ENCODE data around the gene ZNF740. TPM values are rescaled to one million over a fixed set of nuclear protein-coding genes. Genes with fewer than 3 reads are reported as not detected.
A peak's percentile ranks its signal among the peaks of the same experiment; 100 is the strongest.

The ZNF740 gene
- total RNA-seq, 1 experiment from 2014 or later = 41.2 TPM

DNA sequence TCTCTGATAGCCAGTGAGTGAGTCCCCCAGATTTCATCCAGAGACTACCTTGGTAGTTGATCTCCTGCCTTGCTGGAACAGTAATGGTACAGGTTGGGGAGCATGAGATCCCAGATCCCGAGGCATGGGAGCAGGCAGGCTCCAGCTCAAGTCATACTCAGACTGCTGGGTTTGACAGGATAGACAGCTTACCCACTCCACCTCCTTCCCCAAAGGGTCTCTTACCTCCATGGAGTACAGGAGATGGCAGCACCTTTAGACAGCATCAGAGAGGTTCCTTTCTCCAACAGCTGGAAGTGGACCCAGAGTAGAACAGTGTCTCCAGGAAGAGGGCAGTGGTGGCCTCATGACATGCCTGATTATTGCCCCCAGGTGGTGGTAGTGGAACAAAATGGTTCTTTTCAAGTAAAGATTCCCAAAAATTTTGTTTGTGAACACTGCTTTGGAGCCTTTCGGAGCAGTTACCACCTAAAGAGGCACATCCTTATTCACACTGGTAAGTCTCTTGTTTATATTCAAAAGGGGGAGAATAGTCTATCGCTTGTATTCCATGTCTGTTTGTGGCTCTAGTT lies 5.1 kb downstream of the ZNF740 start:
- H2AK5ac ChIP-seq (ENCODE audit: insufficient read length, low read length) = no peak overlapping the region
- no peak overlapping the region for H3K4ac ChIP-seq (ENCODE audit: low read depth, low read length)
- no peak overlapping the region for H2AFZ ChIP-seq (ENCODE audit: low read length)
- H4K20me1 ChIP-seq (ENCODE audit: control insufficient read depth, insufficient read depth, insufficient read length) = peaks cover 2% of the 10 kb centered on the region
- H3K4me1 Mint-ChIP-seq = peaks cover 19 to 24% of the 10 kb centered on the region in 2 experiments
- H3K14ac ChIP-seq (ENCODE audit: insufficient read depth, low read length) = no peak overlapping the region
- peaks cover 12% of the 10 kb centered on the region; the same call in 1 of the 2 replicates for H3K27me3 Mint-ChIP-seq (ENCODE audit: low read depth)
- peaks cover 6% of the 10 kb centered on the region for H3K23me2 ChIP-seq (ENCODE audit: insufficient read length, low read depth, low read length, poor library complexity, severe bottlenecking)
- H4K91ac ChIP-seq (ENCODE audit: insufficient read length, low read depth, low read length) = no peak overlapping the region
- no peak overlapping the region for H3K56ac ChIP-seq (ENCODE audit: insufficient read length, low read depth, low read length)
- no peak overlapping the region for H4K5ac ChIP-seq (ENCODE audit: insufficient read length, low read depth, low read length)
- H3K4me1 ChIP-seq (ENCODE audit: insufficient read depth, low read length) = 0 out of 2 replicates have a peak, but pooled peaks cover 3% of the 10 kb centered on the region
- H3K23ac ChIP-seq (ENCODE audit: insufficient read length, low read depth, low read length) = no peak overlapping the region
- H3T11ph ChIP-seq (ENCODE audit: low read length) = no peak overlapping the region
- H2BK120ac ChIP-seq (ENCODE audit: low read depth, low read length, poor library complexity, severe bottlenecking) = no peak overlapping the region
- no peak overlapping the region for H3K9ac ChIP-seq (ENCODE audit: extremely low read depth, insufficient read length, low read length)
- TF ChIP-seq, protein P1, sequence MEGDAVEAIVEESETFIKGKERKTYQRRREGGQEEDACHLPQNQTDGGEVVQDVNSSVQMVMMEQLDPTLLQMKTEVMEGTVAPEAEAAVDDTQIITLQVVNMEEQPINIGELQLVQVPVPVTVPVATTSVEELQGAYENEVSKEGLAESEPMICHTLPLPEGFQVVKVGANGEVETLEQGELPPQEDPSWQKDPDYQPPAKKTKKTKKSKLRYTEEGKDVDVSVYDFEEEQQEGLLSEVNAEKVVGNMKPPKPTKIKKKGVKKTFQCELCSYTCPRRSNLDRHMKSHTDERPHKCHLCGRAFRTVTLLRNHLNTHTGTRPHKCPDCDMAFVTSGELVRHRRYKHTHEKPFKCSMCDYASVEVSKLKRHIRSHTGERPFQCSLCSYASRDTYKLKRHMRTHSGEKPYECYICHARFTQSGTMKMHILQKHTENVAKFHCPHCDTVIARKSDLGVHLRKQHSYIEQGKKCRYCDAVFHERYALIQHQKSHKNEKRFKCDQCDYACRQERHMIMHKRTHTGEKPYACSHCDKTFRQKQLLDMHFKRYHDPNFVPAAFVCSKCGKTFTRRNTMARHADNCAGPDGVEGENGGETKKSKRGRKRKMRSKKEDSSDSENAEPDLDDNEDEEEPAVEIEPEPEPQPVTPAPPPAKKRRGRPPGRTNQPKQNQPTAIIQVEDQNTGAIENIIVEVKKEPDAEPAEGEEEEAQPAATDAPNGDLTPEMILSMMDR (conservative IDR thresholded peaks at IDR 0.05) = 0 out of 3 replicates have a peak, but pooled peaks have one; percentile 16
- peaks cover 41 to 67% (median 57%) of the 10 kb centered on the region in 3 experiments; a peak in 6 of 7 replicates for H3K36me3 Mint-ChIP-seq (ENCODE audit: insufficient read depth in 1 of 3, low read depth in 3 of 3)
- no peaks in the 10 kb centered on the region for H3K79me1 ChIP-seq (ENCODE audit: insufficient read depth, low read depth, low read length, poor library complexity, severe bottlenecking)
- no peak overlapping the region for H3K27ac ChIP-seq (ENCODE audit: insufficient read length, low read depth, low read length)
- H2BK5ac ChIP-seq (ENCODE audit: insufficient read length, low read length) = no peak overlapping the region
- H2BK20ac ChIP-seq (ENCODE audit: low read depth, low read length, poor library complexity, severe bottlenecking) = no peak overlapping the region
- no CpG with 5 or more reads among the region's 3 CpGs for WGBS (ENCODE audit: extremely low coverage, insufficient read length, low lambda C conversion rate)
- H3K79me2 ChIP-seq (ENCODE audit: insufficient read depth, low read length) = no peaks in the 10 kb centered on the region
- H3K9me3 Mint-ChIP-seq = no peaks in the 10 kb centered on the region
- H3K9me3 ChIP-seq (ENCODE audit: control insufficient read depth, low read depth, low read length) = no peaks in the 10 kb centered on the region
- no peak overlapping the region for H2BK15ac ChIP-seq (ENCODE audit: low read depth, low read length)
- H3K27me3 ChIP-seq (ENCODE audit: insufficient read depth, low read length) = no peaks in the 10 kb centered on the region
- H3K4me2 ChIP-seq (ENCODE audit: insufficient read depth, insufficient read length, low read length) = no peak overlapping the region
- no peak overlapping the region for H2BK12ac ChIP-seq (ENCODE audit: insufficient read length, low read depth, low read length)
- no peak overlapping the region for H3K27ac Mint-ChIP-seq
- no peak for DNase-seq
- no peak overlapping the region for H3K18ac ChIP-seq (ENCODE audit: insufficient read length, low read depth, low read length)
- H3K4me3 Mint-ChIP-seq = no peak overlapping the region
- no peak overlapping the region for H4K8ac ChIP-seq (replicated peaks; ENCODE audit: insufficient read length, low read depth, low read length)
